Hepatocyte (in vitro differentiated cells): ENCODE data around the gene DNAJC1.

Experiments used
- EZH2phosphoT487 ChIP-seq: fragments of 200-600 bp; sonication (generic); IDR thresholded peaks from one replicate; pipeline ENCODE4 v1.6.1; 2018; ENCODE audit warnings: antibody characterized with exemption, mild to moderate bottlenecking, low read depth, moderate library complexity; ENCODE audit not compliant: unreplicated experiment, severe bottlenecking
- TF ChIP-seq, protein P1 (sequence below): fragments of 200-600 bp; sonication (generic); IDR thresholded peaks from 2 replicates; pipeline ENCODE4 v1.5.1; 2016; ENCODE audit warnings: antibody characterized with exemption, mild to moderate bottlenecking; ENCODE audit not compliant: poor library complexity

DNA sequence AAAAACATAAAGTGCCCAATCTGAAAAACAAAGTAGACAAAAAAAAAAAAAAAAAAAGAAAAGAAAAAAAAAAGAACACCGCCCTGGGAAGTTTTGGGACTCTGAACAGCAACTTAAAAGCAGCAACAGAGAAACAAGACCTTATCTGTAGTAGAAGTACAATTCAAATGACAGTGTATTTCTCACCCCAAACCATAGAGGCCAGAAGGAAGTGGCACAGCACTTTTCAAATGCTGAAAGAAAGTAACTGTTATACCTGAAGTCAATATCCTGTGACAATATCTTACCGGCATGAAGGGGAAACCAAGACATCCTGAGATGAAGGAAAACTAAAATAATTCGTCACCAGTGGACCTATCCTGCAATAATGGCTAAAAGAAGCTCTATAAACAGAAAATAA lies 112.1 kb downstream of the DNAJC1 start:
- TF ChIP-seq EZH2phosphoT487 = no peak
- TF ChIP-seq, protein P1, sequence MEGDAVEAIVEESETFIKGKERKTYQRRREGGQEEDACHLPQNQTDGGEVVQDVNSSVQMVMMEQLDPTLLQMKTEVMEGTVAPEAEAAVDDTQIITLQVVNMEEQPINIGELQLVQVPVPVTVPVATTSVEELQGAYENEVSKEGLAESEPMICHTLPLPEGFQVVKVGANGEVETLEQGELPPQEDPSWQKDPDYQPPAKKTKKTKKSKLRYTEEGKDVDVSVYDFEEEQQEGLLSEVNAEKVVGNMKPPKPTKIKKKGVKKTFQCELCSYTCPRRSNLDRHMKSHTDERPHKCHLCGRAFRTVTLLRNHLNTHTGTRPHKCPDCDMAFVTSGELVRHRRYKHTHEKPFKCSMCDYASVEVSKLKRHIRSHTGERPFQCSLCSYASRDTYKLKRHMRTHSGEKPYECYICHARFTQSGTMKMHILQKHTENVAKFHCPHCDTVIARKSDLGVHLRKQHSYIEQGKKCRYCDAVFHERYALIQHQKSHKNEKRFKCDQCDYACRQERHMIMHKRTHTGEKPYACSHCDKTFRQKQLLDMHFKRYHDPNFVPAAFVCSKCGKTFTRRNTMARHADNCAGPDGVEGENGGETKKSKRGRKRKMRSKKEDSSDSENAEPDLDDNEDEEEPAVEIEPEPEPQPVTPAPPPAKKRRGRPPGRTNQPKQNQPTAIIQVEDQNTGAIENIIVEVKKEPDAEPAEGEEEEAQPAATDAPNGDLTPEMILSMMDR = no peak
